Right atrium auricular region (tissue), 2 donors: ENCODE data around the gene ROCK2. TPM values are rescaled to one million over a fixed set of nuclear protein-coding genes. Genes with fewer than 3 reads are reported as not detected.

Source experiments
- DNase-seq: peaks from one replicate; pipeline ENCODE4 v3.0.0-alpha.2; 2019; ENCODE audit warnings: low spot score
- H3K27ac ChIP-seq, 2 donors: fragments of 200-600 bp; sonication (generic); 1 replicate in 1 of 2; 2 replicates in 1 of 2; pipeline ENCODE4 v1.5.1; 2016 to 2019
- H3K27me3 ChIP-seq, 2 donors: fragments of 200-600 bp; sonication (generic); one replicate each; pipeline versions ENCODE4 v1.5.1 to v1.6.0; 2017 to 2019
- H3K36me3 ChIP-seq: fragments of 200-600 bp; sonication (generic); one replicate; pipeline ENCODE4 v1.5.1; 2016
- H3K4me1 ChIP-seq, 2 donors: fragments of 200-600 bp; sonication (generic); one replicate each; pipeline versions ENCODE4 v1.5.1 to v1.6.0; 2017 to 2019
- H3K4me3 ChIP-seq, 2 donors: fragments of 200-600 bp; sonication (generic); 1 replicate in 1 of 2; 2 replicates in 1 of 2; pipeline ENCODE4 v1.5.1; 2017 to 2019; ENCODE audit warnings: mild to moderate bottlenecking in 1 of 2, moderate library complexity in 1 of 2
- H3K9me3 ChIP-seq, 2 donors: fragments of 200-600 bp; sonication (generic); one replicate each; pipeline ENCODE4 v1.5.1; 2019
- CTCF ChIP-seq, 2 donors: fragments of 200-600 bp; sonication (generic); IDR thresholded peaks; one replicate each; pipeline ENCODE4 v1.5.1; 2019; ENCODE audit warnings: antibody characterized with exemption in 2 of 2
- total RNA-seq, 2 donors: library from RNA; depleted of rRNA; stranded (reverse); fragments of >200 nt; gene quantifications; one replicate each; pipeline ENCODE4 v1.1.0, GENCODE V29; 2016

ROCK2 gene
- total RNA-seq, 2 donors from 2014 or later: 32.3 to 32.6 TPM

- no peaks in the 10 kb centered on the region for H3K27me3 ChIP-seq
- H3K9me3 ChIP-seq: peaks cover 0 to 8% of the 10 kb centered on the region in 2 donors
- peaks cover 26% of the 10 kb centered on the region for H3K36me3 ChIP-seq
- no peak for DNase-seq
- TF ChIP-seq CTCF (IDR thresholded peaks at IDR 0.05): no peak
- peak overlapping the region in 1 of 2 donors; percentile 77 for H3K27ac ChIP-seq
- H3K4me3 ChIP-seq: no peak overlapping the region
- H3K4me1 ChIP-seq: peaks cover 0 to 24% of the 10 kb centered on the region in 2 donors
These were observed 57.7 kb downstream of the ROCK2 start for GRCh38 chr2:11286749-11287148.

DNA sequence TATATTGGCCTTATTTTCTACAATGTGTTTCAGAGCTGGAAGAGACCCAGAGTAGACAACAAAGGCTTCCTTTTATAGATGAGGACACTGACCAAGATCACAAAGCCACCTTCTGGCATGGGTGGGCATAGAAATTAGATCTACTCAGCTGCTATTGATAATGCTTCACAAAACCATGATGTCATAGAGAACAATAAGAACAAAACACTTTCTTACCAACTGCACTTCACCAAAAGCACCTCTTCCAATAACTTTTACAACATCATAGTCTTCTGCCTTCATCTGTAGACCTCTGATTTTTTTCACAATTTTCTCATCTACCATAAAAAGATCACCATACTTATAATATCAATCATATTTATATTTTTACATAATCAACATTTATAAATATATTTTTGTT is 58.1 kb downstream of the ROCK2 start:
- Histone ChIP-seq H3K36me3 (peaks cover 26% of the 10 kb centered on the region), H3K27ac (peak overlapping the region in 1 of 2 donors; percentile 77), H3K4me1 (peaks cover 0 to 24% of the 10 kb centered on the region in 2 donors), H3K4me3 (no peak overlapping the region), H3K9me3 (peaks cover 0 to 8% of the 10 kb centered on the region in 2 donors), H3K27me3 (no peaks in the 10 kb centered on the region)
- no peak for TF ChIP-seq CTCF (IDR thresholded peaks at IDR 0.05)
- DNase-seq: no peak

GRCh38 chr2:11285499-11285898 is 58.9 kb downstream of the ROCK2 start:
- H3K27ac ChIP-seq: peak overlapping the region in 1 of 2 donors; percentile 77
- H3K36me3 ChIP-seq: peaks cover 26% of the 10 kb centered on the region
- no peak for DNase-seq
- H3K9me3 ChIP-seq: peaks cover 0 to 8% of the 10 kb centered on the region in 2 donors
- no peak for TF ChIP-seq CTCF (IDR thresholded peaks at IDR 0.05)
- H3K27me3 ChIP-seq: no peaks in the 10 kb centered on the region
- H3K4me3 ChIP-seq: no peak overlapping the region
- H3K4me1 ChIP-seq: peaks cover 0 to 20% of the 10 kb centered on the region in 2 donors

GRCh38 chr2:11281186-11281585 is 63.2 kb downstream of the ROCK2 start:
- Histone ChIP-seq H3K4me1 (no peaks in the 10 kb centered on the region), H3K27me3 (no peaks in the 10 kb centered on the region), H3K4me3 (no peak overlapping the region), H3K9me3 (peaks cover 0 to 8% of the 10 kb centered on the region in 2 donors), H3K36me3 (peaks cover 35% of the 10 kb centered on the region), H3K27ac (no peak overlapping the region)
- TF ChIP-seq CTCF (IDR thresholded peaks at IDR 0.05): no peak
- DNase-seq: no peak

- no peak for DNase-seq
- H3K4me3 ChIP-seq: no peak overlapping the region
- no peak for TF ChIP-seq CTCF (IDR thresholded peaks at IDR 0.05)
- peaks cover 0 to 8% of the 10 kb centered on the region in 2 donors for H3K9me3 ChIP-seq
- no peak overlapping the region for H3K27ac ChIP-seq
- peaks cover 30% of the 10 kb centered on the region for H3K36me3 ChIP-seq
- H3K27me3 ChIP-seq: no peaks in the 10 kb centered on the region
- H3K4me1 ChIP-seq: no peaks in the 10 kb centered on the region
These were observed 63.7 kb downstream of the ROCK2 start for GRCh38 chr2:11280713-11281112.

DNA sequence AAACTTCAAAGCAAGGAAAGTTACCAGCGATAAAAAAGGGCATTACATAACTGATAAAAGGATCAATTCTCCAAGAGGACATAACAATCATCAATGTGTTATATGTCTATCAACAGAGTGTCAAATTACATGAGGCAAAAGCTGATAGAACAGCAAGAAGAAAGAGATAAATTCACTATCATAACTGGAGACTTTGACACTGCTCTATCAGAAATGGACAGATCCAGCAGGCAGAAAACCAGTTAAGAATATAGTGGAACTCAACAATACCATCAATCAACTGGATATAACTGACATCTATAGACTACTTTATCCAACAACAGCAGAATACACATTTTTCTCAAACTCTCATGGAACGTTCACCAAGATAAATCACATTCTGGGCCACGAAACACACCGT is 65.0 kb downstream of the ROCK2 start:
- peaks cover 19% of the 10 kb centered on the region for H3K36me3 ChIP-seq
- no peaks in the 10 kb centered on the region for H3K27me3 ChIP-seq
- no peak for TF ChIP-seq CTCF (IDR thresholded peaks at IDR 0.05)
- no peak overlapping the region for H3K4me3 ChIP-seq
- H3K9me3 ChIP-seq: peaks cover 0 to 8% of the 10 kb centered on the region in 2 donors
- H3K27ac ChIP-seq: no peak overlapping the region
- no peak for DNase-seq
- no peaks in the 10 kb centered on the region for H3K4me1 ChIP-seq
